Measurements from ENCODE around the gene MGAT4B.

- TF ChIP-seq POLR2A (IDR thresholded peaks at IDR 0.05): no peak
- TF ChIP-seq CTCF (IDR thresholded peaks at IDR 0.05): no peak
Observed at GRCh38 chr5:179777909-179778308, 28.8 kb downstream of the MGAT4B start.
